Subcutaneous adipose tissue (tissue), 4 donors: ENCODE results near the gene SNRPB2. TPM values are rescaled to one million over a fixed set of nuclear protein-coding genes. Genes with fewer than 3 reads are reported as not detected.

Experiments used
- CTCF ChIP-seq: fragments of 450-650 bp; IDR thresholded peaks from one replicate; pipeline ENCODE4 v1.5.1; 2016; ENCODE audit warnings: low read depth, mild to moderate bottlenecking, control low read depth, antibody characterized with exemption, moderate library complexity
- total RNA-seq, 4 donors: library from RNA; depleted of rRNA; stranded (reverse); fragments of >200 nt; gene quantifications; one replicate each; pipeline ENCODE4 v1.1.0, GENCODE V29; 2016

SNRPB2 gene
- total RNA-seq, 4 donors from 2014 or later, result 12.6 to 33.9 (median 30.7) TPM

- TF ChIP-seq CTCF, result no peak
Observed at GRCh38 chr20:16761305-16761829, 31.5 kb downstream of the SNRPB2 start.

- no peak for TF ChIP-seq CTCF
Observed at GRCh38 chr20:16764560-16764959, 34.7 kb downstream of the SNRPB2 start.

GRCh38 chr20:16771213-16771612 lies 41.4 kb downstream of the SNRPB2 start:
- TF ChIP-seq CTCF, result no peak

- TF ChIP-seq CTCF, result no peak
Observed at GRCh38 chr20:16775961-16776360, 46.1 kb downstream of the SNRPB2 start.

GRCh38 chr20:16777126-16777525 lies 47.3 kb downstream of the SNRPB2 start:
- TF ChIP-seq CTCF, result no peak

GRCh38 chr20:16778159-16778558 lies 48.3 kb downstream of the SNRPB2 start:
- no peak for TF ChIP-seq CTCF

GRCh38 chr20:16781496-16781895 lies 51.7 kb downstream of the SNRPB2 start:
- TF ChIP-seq CTCF, result no peak
